ENCODE measurements around the gene CEP57L1. TPM values are rescaled to one million over a fixed set of nuclear protein-coding genes. Genes with fewer than 3 reads are reported as not detected.

Gene CEP57L1
- total RNA-seq, 2 donors from 2014 or later: 10.1 to 50.1 TPM

DNA sequence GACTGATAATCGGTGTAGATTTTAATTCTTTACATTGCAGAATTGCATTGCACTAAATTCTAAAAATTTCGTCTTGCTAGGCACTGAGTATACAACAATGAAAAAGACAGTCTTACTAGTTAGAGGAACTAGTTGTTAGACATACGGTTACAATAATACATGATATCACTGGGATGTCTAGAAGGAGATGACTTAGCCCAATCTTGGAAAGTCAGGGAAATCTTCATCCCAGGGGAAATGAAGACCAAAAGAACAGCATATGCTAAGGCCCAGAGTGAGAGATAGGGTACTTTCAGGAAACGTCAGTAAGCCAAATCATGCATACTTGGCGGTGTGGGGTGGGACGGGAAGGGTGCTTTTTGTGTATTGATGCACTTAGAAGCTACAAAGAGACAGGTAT, 901 bp downstream of the CEP57L1 start:
- Histone ChIP-seq H3K27me3 (no peaks in the 10 kb centered on the region), H3K4me1 (peaks cover 22% of the 10 kb centered on the region), H3K27ac (peak overlapping the region in 1 of 4 donors; percentile 99), H3K9me3 (no peaks in the 10 kb centered on the region), H3K4me3 (peak overlapping the region in 1 of 2 donors; percentile 43), H3K36me3 (replicated peaks in 1 of 2; ENCODE audit: insufficient read depth in 1 of 2, low read depth in 2 of 2) (no peaks in the 10 kb centered on the region)
- no peak for DNase-seq
- no peak for ATAC-seq
- TF ChIP-seq POLR2A (IDR thresholded peaks at IDR 0.05): no peak
- no peak for TF ChIP-seq CTCF (IDR thresholded peaks at IDR 0.05)
- intact Hi-C loops (cut with DNase I): no loop called here
- 32 to 49% methylated on average over 6 of the region's 6 CpGs for WGBS, 2 donors

DNA sequence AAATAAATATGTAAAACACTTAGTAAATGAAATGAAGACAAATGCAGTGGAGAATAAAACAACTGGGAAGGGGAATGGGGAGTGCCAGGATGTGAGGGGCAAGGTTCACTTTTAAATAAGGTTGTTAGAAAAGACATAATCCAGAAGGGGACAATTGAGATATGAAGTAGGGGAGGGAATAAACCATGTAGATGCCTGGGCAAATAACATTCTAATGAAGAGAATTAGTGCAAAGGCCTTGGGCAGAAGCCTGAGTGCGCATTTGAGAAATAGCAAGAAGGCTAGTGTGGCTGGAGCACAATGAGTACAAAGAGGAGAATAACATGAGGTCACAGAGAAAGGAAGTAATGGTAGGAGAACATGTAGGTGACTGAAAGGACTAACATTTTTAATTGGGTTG, 2.4 kb downstream of the CEP57L1 start:
- Histone ChIP-seq H3K4me3 (no peak overlapping the region), H3K27ac (no peak overlapping the region), H3K4me1 (peaks cover 8% of the 10 kb centered on the region), H3K27me3 (no peaks in the 10 kb centered on the region), H3K9me3 (no peaks in the 10 kb centered on the region), H3K36me3 (replicated peaks in 1 of 2; ENCODE audit: insufficient read depth in 1 of 2, low read depth in 2 of 2) (no peaks in the 10 kb centered on the region)
- no peak for ATAC-seq
- DNase-seq: no peak
- TF ChIP-seq POLR2A (IDR thresholded peaks at IDR 0.05) (no peak), CTCF (IDR thresholded peaks at IDR 0.05) (no peak)
- 100% methylated on average over 1 of the region's 1 CpG for WGBS, 2 donors
- intact Hi-C loops (cut with DNase I): no loop called here

GRCh38 chr6:109102762-109103161, 7.5 kb downstream of the CEP57L1 start:
- Histone ChIP-seq H3K9me3 (no peaks in the 10 kb centered on the region), H3K27me3 (no peaks in the 10 kb centered on the region), H3K36me3 (replicated peaks in 1 of 2; ENCODE audit: insufficient read depth in 1 of 2, low read depth in 2 of 2) (no peaks in the 10 kb centered on the region), H3K4me1 (no peaks in the 10 kb centered on the region), H3K4me3 (no peak overlapping the region), H3K27ac (no peak overlapping the region)
- no peak for DNase-seq
- WGBS, 2 donors: 36 to 59% methylated on average over 1 of the region's 1 CpG
- intact Hi-C loops (cut with DNase I): no loop called here
- no peak for TF ChIP-seq POLR2A (IDR thresholded peaks at IDR 0.05)
- TF ChIP-seq CTCF (IDR thresholded peaks at IDR 0.05): no peak
- ATAC-seq: no peak

- H3K27ac ChIP-seq: no peak overlapping the region
- H3K4me1 ChIP-seq: no peaks in the 10 kb centered on the region
- ATAC-seq (no peak), DNase-seq (no peak)
- no peaks in the 10 kb centered on the region for H3K9me3 ChIP-seq
- intact Hi-C loops (cut with DNase I): no loop called here
- no peak overlapping the region for H3K4me3 ChIP-seq
- H3K27me3 ChIP-seq: no peaks in the 10 kb centered on the region
- TF ChIP-seq CTCF (IDR thresholded peaks at IDR 0.05) (no peak), POLR2A (IDR thresholded peaks at IDR 0.05) (no peak)
- H3K36me3 ChIP-seq (replicated peaks in 1 of 2; ENCODE audit: insufficient read depth in 1 of 2, low read depth in 2 of 2): no peaks in the 10 kb centered on the region
These were observed 8.6 kb downstream of the CEP57L1 start for GRCh38 chr6:109103942-109104341.

- ATAC-seq (no peak), DNase-seq (no peak)
- no peak for TF ChIP-seq POLR2A (IDR thresholded peaks at IDR 0.05)
- TF ChIP-seq CTCF (IDR thresholded peaks at IDR 0.05): no peak
- H3K4me1 ChIP-seq: no peaks in the 10 kb centered on the region
- no peak overlapping the region for H3K4me3 ChIP-seq
- no peaks in the 10 kb centered on the region for H3K27me3 ChIP-seq
- intact Hi-C loops (cut with DNase I): no loop called here
- H3K27ac ChIP-seq: no peak overlapping the region
- H3K36me3 ChIP-seq (replicated peaks in 1 of 2; ENCODE audit: insufficient read depth in 1 of 2, low read depth in 2 of 2): no peaks in the 10 kb centered on the region
- WGBS, 2 donors: 97% methylated on average over 3 of the region's 3 CpGs
- H3K9me3 ChIP-seq: no peaks in the 10 kb centered on the region
These were observed 9.2 kb downstream of the CEP57L1 start for GRCh38 chr6:109104512-109104911.

Data from body of pancreas (tissue), 4 donors.